Measurements from ENCODE around the gene APOL3.

The APOL3 gene

GRCh38 chr22:36182857-36183256, 22.3 kb upstream of the APOL3 start:
- no peak overlapping the region for H3K27ac ChIP-seq (ENCODE audit: low read depth, low read length)
- no peak overlapping the region for H3K4me3 ChIP-seq (ENCODE audit: low read depth in 1 of 5, low read length in 5 of 5)
- H3K9me3 ChIP-seq (ENCODE audit: control insufficient read depth in 5 of 5, low read length in 5 of 5) = no peaks in the 10 kb centered on the region
- peaks cover 0 to 11% (median 3%) of the 10 kb centered on the region in 5 donors for H3K4me1 ChIP-seq (ENCODE audit: control insufficient read depth in 5 of 5, insufficient read depth in 5 of 5, low read length in 5 of 5)
- no peaks in the 10 kb centered on the region for H3K27me3 ChIP-seq (ENCODE audit: control insufficient read depth in 5 of 5, insufficient read depth in 4 of 5, low read length in 5 of 5)
- H3K36me3 ChIP-seq (ENCODE audit: control insufficient read depth in 5 of 5, insufficient read depth in 5 of 5, low read length in 5 of 5) = no peaks in the 10 kb centered on the region
- H3K9ac ChIP-seq (ENCODE audit: low read length in 5 of 5) = no peak overlapping the region

DNA sequence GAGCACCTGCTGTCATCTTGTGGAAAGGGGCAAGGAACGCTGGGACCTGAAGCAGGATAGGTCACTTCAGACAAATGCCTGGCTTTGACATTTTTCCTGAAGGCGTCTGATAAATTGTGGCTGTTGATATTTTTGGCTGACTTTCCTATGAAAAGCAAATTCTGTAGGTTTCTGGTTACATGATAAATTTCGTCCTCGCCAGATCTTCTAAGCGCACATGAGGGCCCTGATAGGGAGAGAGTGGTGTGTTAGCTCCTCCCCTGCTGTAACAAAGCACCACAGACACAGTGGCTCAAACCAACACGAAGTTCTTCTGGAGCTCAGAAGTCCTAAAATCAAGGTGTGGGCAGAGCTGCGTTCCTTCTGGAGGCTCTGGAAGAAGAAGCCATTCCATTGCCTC, 21.5 kb upstream of the APOL3 start:
- Histone ChIP-seq H3K9me3 (ENCODE audit: control insufficient read depth in 5 of 5, low read length in 5 of 5) (no peaks in the 10 kb centered on the region), H3K27ac (ENCODE audit: low read depth, low read length) (no peak overlapping the region), H3K27me3 (ENCODE audit: control insufficient read depth in 5 of 5, insufficient read depth in 4 of 5, low read length in 5 of 5) (no peaks in the 10 kb centered on the region), H3K9ac (ENCODE audit: low read length in 5 of 5) (no peak overlapping the region), H3K36me3 (ENCODE audit: control insufficient read depth in 5 of 5, insufficient read depth in 5 of 5, low read length in 5 of 5) (no peaks in the 10 kb centered on the region), H3K4me3 (ENCODE audit: low read depth in 1 of 5, low read length in 5 of 5) (no peak overlapping the region), H3K4me1 (ENCODE audit: control insufficient read depth in 5 of 5, insufficient read depth in 5 of 5, low read length in 5 of 5) (peaks cover 0 to 11% (median 3%) of the 10 kb centered on the region in 5 donors)

- Histone ChIP-seq H3K36me3 (ENCODE audit: control insufficient read depth in 5 of 5, insufficient read depth in 5 of 5, low read length in 5 of 5) (no peaks in the 10 kb centered on the region), H3K9me3 (ENCODE audit: control insufficient read depth in 5 of 5, low read length in 5 of 5) (no peaks in the 10 kb centered on the region)
Observed at GRCh38 chr22:36180928-36181327, 20.4 kb upstream of the APOL3 start.

DNA sequence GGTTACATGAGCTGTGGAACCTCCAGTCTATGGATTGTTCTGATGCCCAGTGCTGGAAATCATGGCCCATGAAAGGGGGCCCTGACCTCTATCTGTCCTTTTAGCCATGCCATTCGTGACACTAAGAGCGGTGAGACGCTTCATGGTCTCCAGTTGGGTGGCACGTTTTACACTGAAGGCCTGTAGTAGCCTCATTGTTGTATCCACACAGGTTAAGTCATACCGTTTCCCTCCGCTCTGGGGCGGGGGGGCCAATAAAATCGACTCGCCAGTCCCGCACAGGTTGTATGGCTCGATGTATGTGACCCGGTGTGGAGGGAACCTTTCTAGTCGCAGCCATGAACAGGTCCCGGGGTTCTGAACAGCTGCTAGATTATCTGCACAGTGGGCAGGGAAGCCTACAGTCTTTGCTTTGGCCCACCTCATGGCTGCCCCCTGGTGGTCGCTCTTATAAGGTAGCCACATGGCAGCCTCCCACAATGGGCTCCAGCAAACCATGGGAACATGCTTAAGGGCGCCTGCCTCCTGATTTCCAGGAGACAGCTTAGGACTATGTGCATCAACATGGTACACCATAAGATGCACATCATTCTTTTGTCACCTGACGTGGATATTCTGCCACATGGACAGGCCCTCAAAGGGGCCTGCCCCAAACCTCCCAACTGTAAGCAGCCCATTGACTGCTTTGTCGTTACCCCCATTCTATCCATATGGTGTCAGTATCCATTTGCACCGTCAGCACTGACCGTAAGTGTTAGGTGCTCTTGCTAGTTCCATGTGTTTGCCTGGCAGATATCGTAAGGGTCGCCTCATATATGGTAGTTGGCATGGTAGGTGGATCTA, 19.7 kb upstream of the APOL3 start:
- Histone ChIP-seq H3K4me3 (ENCODE audit: low read depth in 1 of 5, low read length in 5 of 5) (no peak overlapping the region), H3K27ac (ENCODE audit: low read depth, low read length) (no peak overlapping the region), H3K9me3 (ENCODE audit: control insufficient read depth in 5 of 5, low read length in 5 of 5) (no peaks in the 10 kb centered on the region), H3K36me3 (ENCODE audit: control insufficient read depth in 5 of 5, insufficient read depth in 5 of 5, low read length in 5 of 5) (no peaks in the 10 kb centered on the region), H3K27me3 (ENCODE audit: control insufficient read depth in 5 of 5, insufficient read depth in 4 of 5, low read length in 5 of 5) (no peaks in the 10 kb centered on the region), H3K9ac (ENCODE audit: low read length in 5 of 5) (no peak overlapping the region), H3K4me1 (ENCODE audit: control insufficient read depth in 5 of 5, insufficient read depth in 5 of 5, low read length in 5 of 5) (peaks cover 0 to 11% (median 3%) of the 10 kb centered on the region in 5 donors)

More at GRCh38 chr22:36180928-36181327, 20.4 kb upstream of the APOL3 start:
- H3K9ac ChIP-seq (ENCODE audit: low read length in 5 of 5) = no peak overlapping the region
- peaks cover 0 to 11% (median 3%) of the 10 kb centered on the region in 5 donors for H3K4me1 ChIP-seq (ENCODE audit: control insufficient read depth in 5 of 5, insufficient read depth in 5 of 5, low read length in 5 of 5)
- H3K27me3 ChIP-seq (ENCODE audit: control insufficient read depth in 5 of 5, insufficient read depth in 4 of 5, low read length in 5 of 5) = no peaks in the 10 kb centered on the region
- no peak overlapping the region for H3K27ac ChIP-seq (ENCODE audit: low read depth, low read length)
- no peak overlapping the region for H3K4me3 ChIP-seq (ENCODE audit: low read depth in 1 of 5, low read length in 5 of 5)

DNA sequence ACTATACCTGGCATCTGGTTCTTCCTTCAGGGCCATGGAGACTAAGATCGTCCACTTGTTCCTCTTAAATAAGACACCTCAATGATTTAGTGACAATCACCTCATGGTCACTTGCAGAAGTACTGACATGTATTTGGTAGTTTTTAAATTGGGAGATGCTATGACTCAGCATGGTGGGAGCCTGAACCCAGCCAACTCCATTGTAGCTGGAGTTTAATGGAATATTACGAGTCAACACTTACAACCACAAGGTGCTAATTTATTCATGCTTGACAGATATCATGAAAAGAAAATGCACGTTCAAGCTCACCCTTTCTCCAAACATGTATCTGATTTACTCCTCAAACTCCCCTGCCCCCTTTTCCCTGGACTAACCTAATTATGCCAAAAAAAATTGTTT, 16.6 kb upstream of the APOL3 start:
- peaks cover 0 to 4% (median 3%) of the 10 kb centered on the region in 5 donors for H3K4me1 ChIP-seq (ENCODE audit: control insufficient read depth in 5 of 5, insufficient read depth in 5 of 5, low read length in 5 of 5)
- no peak overlapping the region for H3K27ac ChIP-seq (ENCODE audit: low read depth, low read length)
- H3K27me3 ChIP-seq (ENCODE audit: control insufficient read depth in 5 of 5, insufficient read depth in 4 of 5, low read length in 5 of 5) = no peaks in the 10 kb centered on the region
- H3K4me3 ChIP-seq (ENCODE audit: low read depth in 1 of 5, low read length in 5 of 5) = no peak overlapping the region
- H3K36me3 ChIP-seq (ENCODE audit: control insufficient read depth in 5 of 5, insufficient read depth in 5 of 5, low read length in 5 of 5) = no peaks in the 10 kb centered on the region
- no peaks in the 10 kb centered on the region for H3K9me3 ChIP-seq (ENCODE audit: control insufficient read depth in 5 of 5, low read length in 5 of 5)
- no peak overlapping the region for H3K9ac ChIP-seq (ENCODE audit: low read length in 5 of 5)

DNA sequence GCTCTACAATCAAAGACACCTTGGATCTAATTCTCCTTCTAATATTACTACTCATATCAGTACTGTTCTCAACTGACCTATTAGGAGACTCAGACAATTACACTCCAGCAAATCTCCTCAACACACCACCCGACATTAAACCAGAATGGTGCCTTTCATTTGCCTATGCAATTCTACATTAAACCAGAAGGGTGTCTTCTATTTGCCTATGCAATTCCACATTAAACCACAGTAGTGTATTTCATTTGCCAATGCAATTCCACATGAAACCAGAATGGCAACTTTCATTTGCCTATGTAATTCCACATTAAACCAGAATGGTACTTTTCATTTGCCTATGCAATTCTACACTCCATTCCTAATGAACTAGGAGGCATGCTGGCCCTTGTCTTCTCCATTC, 15.3 kb upstream of the APOL3 start:
- Histone ChIP-seq H3K9me3 (ENCODE audit: control insufficient read depth in 5 of 5, low read length in 5 of 5) (no peaks in the 10 kb centered on the region), H3K4me3 (ENCODE audit: low read depth in 1 of 5, low read length in 5 of 5) (no peak overlapping the region), H3K27ac (ENCODE audit: low read depth, low read length) (no peak overlapping the region), H3K9ac (ENCODE audit: low read length in 5 of 5) (no peak overlapping the region), H3K27me3 (ENCODE audit: control insufficient read depth in 5 of 5, insufficient read depth in 4 of 5, low read length in 5 of 5) (no peaks in the 10 kb centered on the region), H3K4me1 (ENCODE audit: control insufficient read depth in 5 of 5, insufficient read depth in 5 of 5, low read length in 5 of 5) (peaks cover 0 to 4% (median 3%) of the 10 kb centered on the region in 5 donors), H3K36me3 (ENCODE audit: control insufficient read depth in 5 of 5, insufficient read depth in 5 of 5, low read length in 5 of 5) (no peaks in the 10 kb centered on the region)

DNA sequence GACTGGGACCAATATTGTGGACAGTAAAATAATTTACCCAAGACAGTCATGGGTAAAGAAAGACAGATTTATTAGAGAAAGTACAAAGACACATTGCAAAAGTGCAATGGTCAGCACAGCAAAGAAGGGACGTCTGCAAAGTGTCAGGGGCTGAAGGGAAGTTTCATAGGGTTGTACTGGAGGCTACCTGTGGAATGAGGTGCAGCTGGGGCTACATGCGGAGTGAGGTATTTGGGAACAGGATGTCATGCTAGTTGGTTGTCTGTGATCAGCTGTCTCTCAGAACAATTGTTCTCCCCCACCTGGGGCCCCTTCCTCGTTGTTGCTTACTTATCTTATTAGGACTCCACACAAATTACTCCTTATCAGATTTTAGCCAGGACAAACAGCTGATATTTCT, 11.4 kb upstream of the APOL3 start:
- Histone ChIP-seq H3K4me1 (ENCODE audit: control insufficient read depth in 5 of 5, insufficient read depth in 5 of 5, low read length in 5 of 5) (no peaks in the 10 kb centered on the region), H3K27me3 (ENCODE audit: control insufficient read depth in 5 of 5, insufficient read depth in 4 of 5, low read length in 5 of 5) (no peaks in the 10 kb centered on the region), H3K9me3 (ENCODE audit: control insufficient read depth in 5 of 5, low read length in 5 of 5) (no peaks in the 10 kb centered on the region), H3K27ac (ENCODE audit: low read depth, low read length) (no peak overlapping the region), H3K9ac (ENCODE audit: low read length in 5 of 5) (no peak overlapping the region), H3K4me3 (ENCODE audit: low read depth in 1 of 5, low read length in 5 of 5) (no peak overlapping the region), H3K36me3 (ENCODE audit: control insufficient read depth in 5 of 5, insufficient read depth in 5 of 5, low read length in 5 of 5) (no peaks in the 10 kb centered on the region)

- H3K27me3 ChIP-seq (ENCODE audit: control insufficient read depth in 5 of 5, insufficient read depth in 4 of 5, low read length in 5 of 5) = no peaks in the 10 kb centered on the region
- no peak overlapping the region for H3K4me3 ChIP-seq (ENCODE audit: low read depth in 1 of 5, low read length in 5 of 5)
- peak overlapping the region in 1 of 5 donors; percentile 13 for H3K9ac ChIP-seq (ENCODE audit: low read length in 5 of 5)
Observed at GRCh38 chr22:36166518-36167220, 6.1 kb upstream of the APOL3 start.

DNA sequence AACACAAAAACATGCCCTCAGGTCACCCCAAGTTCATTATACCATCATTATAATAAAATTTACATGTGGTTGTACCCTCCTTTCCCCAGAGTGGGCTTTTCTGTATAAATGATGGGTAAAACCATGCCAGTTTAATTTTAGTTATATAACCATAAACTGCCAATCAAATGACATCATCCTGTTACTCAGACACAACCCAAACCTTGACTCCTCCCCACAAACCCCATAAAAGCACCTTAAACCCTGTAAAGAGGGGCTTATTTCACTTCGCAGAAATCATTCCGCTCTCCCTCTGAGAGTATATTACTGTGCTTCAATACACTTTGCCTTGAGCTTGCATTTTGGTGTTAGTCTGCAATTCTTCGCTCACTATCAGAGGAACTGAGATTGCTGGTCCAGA, 5.5 kb upstream of the APOL3 start:
- no peak overlapping the region for H3K27ac ChIP-seq (ENCODE audit: low read depth, low read length)
- peak overlapping the region in 1 of 5 donors; percentile 13 for H3K9ac ChIP-seq (ENCODE audit: low read length in 5 of 5)
- no peaks in the 10 kb centered on the region for H3K27me3 ChIP-seq (ENCODE audit: control insufficient read depth in 5 of 5, insufficient read depth in 4 of 5, low read length in 5 of 5)
- peaks cover 0 to 36% (median 30%) of the 10 kb centered on the region in 5 donors for H3K4me1 ChIP-seq (ENCODE audit: control insufficient read depth in 5 of 5, insufficient read depth in 5 of 5, low read length in 5 of 5)
- H3K36me3 ChIP-seq (ENCODE audit: control insufficient read depth in 5 of 5, insufficient read depth in 5 of 5, low read length in 5 of 5) = no peaks in the 10 kb centered on the region
- no peaks in the 10 kb centered on the region for H3K9me3 ChIP-seq (ENCODE audit: control insufficient read depth in 5 of 5, low read length in 5 of 5)
- H3K4me3 ChIP-seq (ENCODE audit: low read depth in 1 of 5, low read length in 5 of 5) = no peak overlapping the region

More at GRCh38 chr22:36166518-36167220, 6.1 kb upstream of the APOL3 start:
- Histone ChIP-seq H3K4me1 (ENCODE audit: control insufficient read depth in 5 of 5, insufficient read depth in 5 of 5, low read length in 5 of 5) (peaks cover 0 to 30% (median 24%) of the 10 kb centered on the region in 5 donors), H3K36me3 (ENCODE audit: control insufficient read depth in 5 of 5, insufficient read depth in 5 of 5, low read length in 5 of 5) (no peaks in the 10 kb centered on the region), H3K27ac (ENCODE audit: low read depth, low read length) (no peak overlapping the region), H3K9me3 (ENCODE audit: control insufficient read depth in 5 of 5, low read length in 5 of 5) (no peaks in the 10 kb centered on the region)

DNA sequence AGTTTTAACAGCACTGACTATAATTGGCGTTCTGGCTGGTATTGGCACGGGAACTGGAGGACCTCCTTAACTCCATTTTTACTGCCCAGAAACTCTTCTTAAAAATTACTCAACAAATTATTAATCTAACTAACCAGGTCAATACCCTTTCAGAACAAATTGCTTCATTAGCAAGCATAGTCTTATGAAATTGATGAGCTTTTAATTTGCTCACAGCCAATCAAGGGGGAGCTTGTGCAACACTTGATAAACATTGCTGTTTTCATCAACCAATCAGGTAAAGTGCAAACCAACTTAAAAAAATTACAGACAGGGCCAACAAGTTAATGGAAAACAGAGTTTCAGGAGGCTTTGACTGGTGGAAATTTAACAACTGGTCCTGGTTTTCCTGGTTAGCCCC, 4.6 kb upstream of the APOL3 start:
- H3K4me1 ChIP-seq (ENCODE audit: control insufficient read depth in 5 of 5, insufficient read depth in 5 of 5, low read length in 5 of 5) = peaks cover 2 to 45% (median 39%) of the 10 kb centered on the region in 5 donors
- H3K27me3 ChIP-seq (ENCODE audit: control insufficient read depth in 5 of 5, insufficient read depth in 4 of 5, low read length in 5 of 5) = no peaks in the 10 kb centered on the region
- no peak overlapping the region for H3K9ac ChIP-seq (ENCODE audit: low read length in 5 of 5)
- no peaks in the 10 kb centered on the region for H3K36me3 ChIP-seq (ENCODE audit: control insufficient read depth in 5 of 5, insufficient read depth in 5 of 5, low read length in 5 of 5)
- peak overlapping the region; percentile 6 for H3K27ac ChIP-seq (ENCODE audit: low read depth, low read length)
- no peak overlapping the region for H3K4me3 ChIP-seq (ENCODE audit: low read depth in 1 of 5, low read length in 5 of 5)
- no peaks in the 10 kb centered on the region for H3K9me3 ChIP-seq (ENCODE audit: control insufficient read depth in 5 of 5, low read length in 5 of 5)

All from subcutaneous abdominal adipose tissue (tissue), 5 donors.